ENCODE measurements around the gene GRIN2A.

GRCh38 chr16:10097271-10097670 is 85.0 kb downstream of the GRIN2A start:
- TF ChIP-seq, protein P1, sequence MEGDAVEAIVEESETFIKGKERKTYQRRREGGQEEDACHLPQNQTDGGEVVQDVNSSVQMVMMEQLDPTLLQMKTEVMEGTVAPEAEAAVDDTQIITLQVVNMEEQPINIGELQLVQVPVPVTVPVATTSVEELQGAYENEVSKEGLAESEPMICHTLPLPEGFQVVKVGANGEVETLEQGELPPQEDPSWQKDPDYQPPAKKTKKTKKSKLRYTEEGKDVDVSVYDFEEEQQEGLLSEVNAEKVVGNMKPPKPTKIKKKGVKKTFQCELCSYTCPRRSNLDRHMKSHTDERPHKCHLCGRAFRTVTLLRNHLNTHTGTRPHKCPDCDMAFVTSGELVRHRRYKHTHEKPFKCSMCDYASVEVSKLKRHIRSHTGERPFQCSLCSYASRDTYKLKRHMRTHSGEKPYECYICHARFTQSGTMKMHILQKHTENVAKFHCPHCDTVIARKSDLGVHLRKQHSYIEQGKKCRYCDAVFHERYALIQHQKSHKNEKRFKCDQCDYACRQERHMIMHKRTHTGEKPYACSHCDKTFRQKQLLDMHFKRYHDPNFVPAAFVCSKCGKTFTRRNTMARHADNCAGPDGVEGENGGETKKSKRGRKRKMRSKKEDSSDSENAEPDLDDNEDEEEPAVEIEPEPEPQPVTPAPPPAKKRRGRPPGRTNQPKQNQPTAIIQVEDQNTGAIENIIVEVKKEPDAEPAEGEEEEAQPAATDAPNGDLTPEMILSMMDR (IDR thresholded peaks at IDR 0.05 in 8 of 11, conservative IDR thresholded peaks at IDR 0.05 in 3 of 11): no peak
- TF ChIP-seq POLR2A (IDR thresholded peaks at IDR 0.05): no peak

All from spleen (tissue), 7 donors.